GM12878 (cell line): ENCODE measurements around the gene ITSN2. TPM values are rescaled to one million over a fixed set of nuclear protein-coding genes. Genes with fewer than 3 reads are reported as not detected.

ENCODE experiments used
- ATAC-seq: fragments of 200-7000 bp; cut with Tn5 transposase; 3 replicates; pipeline ENCODE4 v1.9.1; 2020; ENCODE audit warnings: mild to moderate bottlenecking, moderate library complexity
- BruUV-seq: library from RNA; stranded (reverse); fragments of 400-500 nt; replicated peaks from 2 replicates; lab custom pipeline; 2021; lab: Mats Ljungman, UMichigan
- CTCF ChIA-PET: fragments of 300-600 bp; sonication (Branson Sonifier 250); formaldehyde crosslinking; extraction: SDS; loops from one replicate; lab custom pipeline; 2021; ENCODE audit warnings: inconsistent platforms; lab: Yijun Ruan, JAX
- POLR2A ChIA-PET: fragments of 350-600 bp; formaldehyde crosslinking; extraction: SDS; loops from one replicate; lab custom pipeline; 2021; ENCODE audit warnings: inconsistent platforms; lab: Charles Lee
- RAD21 ChIA-PET: fragments of 300-600 bp; sonication (Branson Sonifier 250); formaldehyde crosslinking; loops from one replicate; lab custom pipeline; 2023; ENCODE audit warnings: antibody characterized with exemption; ENCODE audit not compliant: unreplicated experiment; lab: Charles Lee
- SMC1A ChIA-PET: fragments of 300-600 bp; sonication (Branson Sonifier 250); formaldehyde crosslinking; loops from one replicate; lab custom pipeline; 2023; ENCODE audit not compliant: unreplicated experiment, uncharacterized antibody; lab: Charles Lee
- DNase-seq: peaks from one replicate; pipeline ENCODE4 v3.0.0-alpha.2; 2011; ENCODE audit warnings: low read depth, low spot score
- FAIRE-seq: peaks from 3 replicates; lab custom pipeline; 2011; peaks lifted over from hg19 to GRCh38; lab: Jason Lieb, UNC
- H2AFZ ChIP-seq: 2 replicates; pipeline ENCODE4 v1.6.0; 2011; ENCODE audit warnings: low read depth, low read length, control low read depth; ENCODE audit not compliant: control insufficient read depth
- H3K27ac ChIP-seq: 2 replicates; pipeline ENCODE4 v1.5.1; 2011; ENCODE audit warnings: control low read depth; ENCODE audit not compliant: control insufficient read depth, insufficient read depth
- H3K27me3 ChIP-seq, 2 experiments: replicated peaks in 1 of 2; 2 replicates each; pipeline versions ENCODE4 v1.6.0 to v1.6.1; 2011; ENCODE audit warnings: low read length in 1 of 2; ENCODE audit not compliant: control insufficient read depth in 2 of 2, insufficient read depth in 2 of 2
- H3K36me3 ChIP-seq, 2 experiments: 2 replicates each; pipeline ENCODE4 v1.5.1; 2011; ENCODE audit warnings: low read length in 1 of 2; ENCODE audit not compliant: control insufficient read depth in 2 of 2, insufficient read depth in 2 of 2
- H3K4me1 ChIP-seq: 2 replicates; pipeline ENCODE4 v1.6.1; 2011; ENCODE audit warnings: mild to moderate bottlenecking, low read length, moderate library complexity, mixed read lengths; ENCODE audit not compliant: control insufficient read depth, insufficient read depth
- H3K4me2 ChIP-seq: 2 replicates; pipeline ENCODE4 v1.6.0; 2011; ENCODE audit warnings: control low read depth; ENCODE audit not compliant: control insufficient read depth, insufficient read depth
- H3K4me3 ChIP-seq: fragments of 200-600 bp; sonication (generic); 2 replicates; pipeline ENCODE4 v1.5.1; 2016
- H3K79me2 ChIP-seq: 2 replicates; pipeline ENCODE4 v1.6.0; 2011; ENCODE audit warnings: low read length; ENCODE audit not compliant: control insufficient read depth, insufficient read depth
- H3K9ac ChIP-seq: 2 replicates; pipeline ENCODE4 v1.8.0; 2011; ENCODE audit warnings: low read length, control low read depth, mixed read lengths; ENCODE audit not compliant: control insufficient read depth, insufficient read depth
- H3K9me3 ChIP-seq: replicated peaks from 3 replicates; pipeline ENCODE4 v1.5.1; 2011; ENCODE audit warnings: mild to moderate bottlenecking, low read length; ENCODE audit not compliant: control insufficient read depth, insufficient read depth
- H4K20me1 ChIP-seq: 2 replicates; pipeline ENCODE4 v1.6.0; 2011; ENCODE audit not compliant: control insufficient read depth, insufficient read depth
- BMI1 ChIP-seq: fragments of 450-650 bp; IDR thresholded peaks from 2 replicates; pipeline ENCODE4 v1.6.1; 2016; ENCODE audit warnings: mild to moderate bottlenecking, moderate library complexity, borderline replicate concordance
- E2F4 ChIP-seq: IDR thresholded peaks from 2 replicates; pipeline ENCODE4 v1.6.1; 2012; ENCODE audit warnings: low read depth, low read length, improper control_type of control experiment
- ELK1 ChIP-seq: IDR thresholded peaks from 2 replicates; pipeline ENCODE4 v1.6.1; 2012; ENCODE audit warnings: low read depth, low read length, improper control_type of control experiment
- ETV6 ChIP-seq, 2 experiments: fragments of 450-650 bp in 1 of 2; IDR thresholded peaks in 1 of 2; conservative IDR thresholded peaks in 1 of 2; 2 replicates each; pipeline ENCODE4 v1.6.1; 2014; ENCODE audit warnings: antibody characterized with exemption in 1 of 2, borderline replicate concordance in 1 of 2, low read depth in 1 of 2, mild to moderate bottlenecking in 1 of 2, moderate library complexity in 1 of 2
- KAT2A ChIP-seq: conservative IDR thresholded peaks from 2 replicates; pipeline ENCODE4 v1.6.1; 2011; ENCODE audit warnings: low read depth, low read length; ENCODE audit not compliant: control insufficient read depth
- NFXL1 ChIP-seq: fragments of 450-650 bp; IDR thresholded peaks from 2 replicates; pipeline ENCODE4 v1.6.1; 2017; ENCODE audit warnings: antibody characterized with exemption, mild to moderate bottlenecking, borderline replicate concordance
- PRDM15 ChIP-seq: fragments of 450-650 bp; formaldehyde crosslinking; IDR thresholded peaks from 2 replicates; pipeline ENCODE4 v1.4.0; 2020; ENCODE audit warnings: mild to moderate bottlenecking, moderate library complexity
- RAD21 ChIP-seq: IDR thresholded peaks from 2 replicates; pipeline ENCODE4 v1.6.1; 2011; ENCODE audit warnings: mild to moderate bottlenecking, low read depth, low read length, moderate library complexity; ENCODE audit not compliant: insufficient read depth
- REST ChIP-seq: IDR thresholded peaks from 2 replicates; pipeline ENCODE4 v1.6.1; 2012; ENCODE audit warnings: mild to moderate bottlenecking, low read depth, low read length
- SPI1 ChIP-seq: IDR thresholded peaks from 2 replicates; pipeline ENCODE4 v1.6.1; 2011; ENCODE audit warnings: low read depth, mild to moderate bottlenecking, low read length, moderate library complexity, borderline replicate concordance; ENCODE audit not compliant: insufficient read depth
- WRNIP1 ChIP-seq: IDR thresholded peaks from 2 replicates; pipeline ENCODE4 v1.6.1; 2011; ENCODE audit warnings: low read depth, low read length, improper control_type of control experiment, borderline replicate concordance
- YBX1 ChIP-seq: fragments of 450-650 bp; IDR thresholded peaks from 2 replicates; pipeline ENCODE4 v1.6.1; 2016; ENCODE audit warnings: antibody characterized with exemption
- ZNF207 ChIP-seq: fragments of 450-650 bp; IDR thresholded peaks from 2 replicates; pipeline ENCODE4 v1.6.1; 2014; ENCODE audit warnings: antibody characterized with exemption, mild to moderate bottlenecking, borderline replicate concordance
- ZZZ3 ChIP-seq: IDR thresholded peaks from 2 replicates; pipeline ENCODE4 v1.6.1; 2011; ENCODE audit warnings: low read depth; ENCODE audit not compliant: control insufficient read depth, insufficient read length
- WGBS: methylation state at CpG from one replicate; pipeline ENCODE4 v1.1.6; 2016; ENCODE audit warnings: low lambda C conversion rate; ENCODE audit not compliant: insufficient replicate concordance, insufficient coverage; ENCODE audit errors: missing lambda C conversion rate; 5-methylcytosine and 5-hydroxymethylcytosine counted together
- in situ Hi-C: fragments of 300-500 bp; cut with MboI; formaldehyde crosslinking; loops from 9 replicates; pipeline ENCODE4 v1.14.3; 2018; ENCODE audit warnings: mixed read lengths
- intact Hi-C: fragments of 100-400 bp; cut with micrococcal nuclease; formaldehyde crosslinking; loops from one replicate; pipeline ENCODE4 v1.14.2; 2022; ENCODE audit not compliant: unreplicated experiment
- polyA plus RNA-seq, 11 experiments: library from polyadenylated mRNA; depleted of rRNA in 4 of 11; unstranded in 6 of 11; stranded (reverse) in 5 of 11; fragments of >200 nt; fragmentation: Nextera tagmentation in 4 of 11; fragmentation: Illumina TruSeq in 1 of 11; extraction: Ambion mirVana in 4 of 11; extraction: Trizol in 1 of 11; gene quantifications; 1 replicate in 1 of 11; 2 replicates in 10 of 11; pipeline versions ENCODE4 v1.2.1 to v1.2.3, GENCODE V29; 2011 to 2016; ENCODE audit warnings: inconsistent platforms in 2 of 11, missing spikeins in 2 of 11, low read depth in 1 of 11
- total RNA-seq, 4 experiments: library from RNA; depleted of rRNA in 3 of 4; stranded (reverse); fragments of >200 nt in 3 of 4; fragmentation: Illumina TruSeq in 1 of 4; extraction: Trizol in 1 of 4; gene quantifications; 2 replicates each; pipeline versions ENCODE4 v1.2.1 to v1.2.3, GENCODE V29; 2013 to 2021

ITSN2 gene
- total and polyA plus RNA-seq, 10 of the 15 experiments (the other 5 are each of a cell fraction or from before 2014, with no cell fraction given): 20.5 to 80.0 (median 54.7) TPM

GRCh38 chr2:24273598-24273997, 86.7 kb downstream of the ITSN2 start:
- in situ Hi-C loops: no loop called here
- no peak for FAIRE-seq
- peaks cover 11 to 19% of the 10 kb centered on the region in 2 experiments for H3K36me3 ChIP-seq
- no peak for TF ChIP-seq ETV6 (conservative IDR thresholded peaks at IDR 0.05 in 1 of 2, IDR thresholded peaks at IDR 0.05 in 1 of 2; ENCODE audit: borderline replicate concordance in 1 of 2, low read depth in 1 of 2)
- TF ChIP-seq BMI1: no peak
- no peak for TF ChIP-seq REST
- TF ChIP-seq E2F4: no peak
- no peak for TF ChIP-seq PRDM15 (CRISPR knock-in tag)
- TF ChIP-seq WRNIP1: no peak
- TF ChIP-seq ZZZ3: no peak
- no peak for TF ChIP-seq RAD21
- no peak for TF ChIP-seq NFXL1
- no peak for TF ChIP-seq ELK1
- no peak for TF ChIP-seq YBX1
- no peak for TF ChIP-seq ZNF207
- TF ChIP-seq KAT2A: no peak
- TF ChIP-seq SPI1: no peak

More at GRCh38 chr2:24273598-24273997, 86.7 kb downstream of the ITSN2 start:
- WGBS: 97% methylated on average over 2 of the region's 2 CpGs
- Histone ChIP-seq H3K4me2 (no peak overlapping the region), H3K79me2 (no peaks in the 10 kb centered on the region), H3K9ac (no peak overlapping the region), H2AFZ (no peak overlapping the region), H3K27me3 (no peaks in the 10 kb centered on the region), H4K20me1 (no peaks in the 10 kb centered on the region), H3K4me3 (no peak overlapping the region), H3K27ac (no peak overlapping the region), H3K4me1 (peaks cover 14% of the 10 kb centered on the region), H3K9me3 (no peaks in the 10 kb centered on the region)
- ATAC-seq (no peak), DNase-seq (no peak)
- intact Hi-C loops: no loop called here
- SMC1A ChIA-PET: interaction anchor here (0.8 to 1.3 kb wide), 5 partner anchors 14 to 100 kb away, joined by 3 read pairs; no protein-coding TSS in a partner anchor
- no TSS peak for BruUV-seq
- POLR2A ChIA-PET: interaction anchor here (1.2 kb wide), 1 partner anchor 55 kb away, joined by 3 read pairs; no protein-coding TSS in a partner anchor
- CTCF ChIA-PET: interaction anchor here (0.8 to 1.1 kb wide), 3 partner anchors 11 to 110 kb away, joined by 3 to 4 read pairs (median 3); no protein-coding TSS in a partner anchor
- RAD21 ChIA-PET: interaction anchor here (0.8 kb wide), 1 partner anchor 11 kb away, joined by 3 read pairs; no protein-coding TSS in a partner anchor
